Endothelial cell (in vitro differentiated cells): ENCODE measurements around the gene SHANK1. TPM values are rescaled to one million over a fixed set of nuclear protein-coding genes. Genes with fewer than 3 reads are reported as not detected.
"Not testable (repeated sequence)": the region's sequence is repeated elsewhere in the genome, so short reads cannot be mapped to it uniquely, and the experiment has no call there.

Source experiments
- DNase-seq: peaks from one replicate; pipeline ENCODE4 v3.0.0; 2021; ENCODE audit warnings: low spot score
- H3K27ac Mint-ChIP-seq: one replicate; pipeline ENCODE4 v1.8.0; 2021; ENCODE audit warnings: mixed read lengths, inconsistent platforms; ENCODE audit not compliant: unreplicated experiment
- H3K27me3 Mint-ChIP-seq: one replicate; pipeline ENCODE4 v1.8.0; 2021; ENCODE audit warnings: mild to moderate bottlenecking, moderate library complexity, mixed read lengths, inconsistent platforms; ENCODE audit not compliant: unreplicated experiment
- H3K36me3 Mint-ChIP-seq: one replicate; pipeline ENCODE4 v1.8.0; 2021; ENCODE audit warnings: mild to moderate bottlenecking, low read depth, mixed read lengths, inconsistent platforms; ENCODE audit not compliant: unreplicated experiment
- H3K4me1 Mint-ChIP-seq: one replicate; pipeline ENCODE4 v1.8.0; 2021; ENCODE audit warnings: mild to moderate bottlenecking, mixed read lengths, inconsistent platforms; ENCODE audit not compliant: unreplicated experiment
- H3K4me3 Mint-ChIP-seq: one replicate; pipeline ENCODE4 v1.8.0; 2021; ENCODE audit warnings: mild to moderate bottlenecking, mixed read lengths, inconsistent platforms; ENCODE audit not compliant: unreplicated experiment
- H3K9me3 Mint-ChIP-seq: one replicate; pipeline ENCODE4 v1.8.0; 2021; ENCODE audit warnings: mixed read lengths, inconsistent platforms; ENCODE audit not compliant: unreplicated experiment
- CTCF ChIP-seq: fragments of 200-600 bp; sonication (generic); IDR thresholded peaks from one replicate; pipeline ENCODE4 v1.5.0; 2021; ENCODE audit warnings: antibody characterized with exemption; ENCODE audit not compliant: unreplicated experiment
- total RNA-seq: library from RNA; stranded (reverse); fragmentation: NEBNext Ultra II Directional; extraction: Animal tissue kit (Norgen Biotek cat#: 25700); gene quantifications from one replicate; pipeline ENCODE4 v1.2.1, GENCODE V29; 2021; ENCODE audit not compliant: unreplicated experiment

Gene SHANK1
- total RNA-seq, 1 donor from 2014 or later = 6.5 TPM

GRCh38 chr19:50626011-50626410, 93.6 kb downstream of the SHANK1 start:
- TF ChIP-seq CTCF = no peak
- Mint-ChIP-seq H3K9me3 (peaks cover 42% of the 10 kb centered on the region), H3K27ac (no peak overlapping the region), H3K4me3 (peak overlapping the region; percentile 72), H3K4me1 (no peaks in the 10 kb centered on the region), H3K27me3 (peaks cover 13% of the 10 kb centered on the region), H3K36me3 (peaks cover 22% of the 10 kb centered on the region)
- DNase-seq = no peak

DNA sequence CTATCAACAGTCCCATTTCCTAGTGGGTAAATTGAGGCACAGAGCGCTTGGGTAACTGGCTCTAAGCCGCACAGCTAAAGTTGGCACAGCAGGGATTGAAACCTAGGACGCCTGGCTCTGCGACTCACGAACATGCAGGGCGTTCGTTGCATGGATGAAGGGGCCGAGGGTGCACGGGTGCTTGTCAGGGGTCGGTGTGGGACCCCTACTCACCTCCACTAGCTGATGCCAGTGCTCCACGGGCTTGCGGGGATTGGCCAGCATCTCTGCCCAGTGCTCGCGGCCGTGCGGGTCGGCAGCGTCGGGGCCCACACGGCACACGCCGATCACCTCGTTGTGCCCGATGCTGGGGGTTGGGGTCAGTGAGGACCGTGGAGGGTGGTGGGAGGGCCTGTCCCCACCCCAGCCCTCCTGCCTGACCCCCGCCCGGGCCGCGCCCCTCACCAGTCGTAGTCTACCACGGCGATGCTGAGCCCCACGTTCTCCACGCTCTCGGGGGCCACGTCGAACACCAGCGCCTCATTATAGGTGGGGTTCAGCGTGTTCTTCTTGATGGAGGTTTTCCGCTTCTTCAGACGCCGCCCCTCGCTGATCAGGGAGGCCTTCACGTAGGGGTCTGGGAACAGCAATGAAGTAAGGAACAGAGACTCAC, 94.5 kb downstream of the SHANK1 start:
- H3K4me1 Mint-ChIP-seq = no peaks in the 10 kb centered on the region
- no peak for DNase-seq
- H3K27me3 Mint-ChIP-seq = peaks cover 7% of the 10 kb centered on the region
- no peak overlapping the region for H3K27ac Mint-ChIP-seq
- H3K4me3 Mint-ChIP-seq = no peak overlapping the region
- H3K9me3 Mint-ChIP-seq = peaks cover 34% of the 10 kb centered on the region
- TF ChIP-seq CTCF = no peak
- H3K36me3 Mint-ChIP-seq = peaks cover 22% of the 10 kb centered on the region

DNA sequence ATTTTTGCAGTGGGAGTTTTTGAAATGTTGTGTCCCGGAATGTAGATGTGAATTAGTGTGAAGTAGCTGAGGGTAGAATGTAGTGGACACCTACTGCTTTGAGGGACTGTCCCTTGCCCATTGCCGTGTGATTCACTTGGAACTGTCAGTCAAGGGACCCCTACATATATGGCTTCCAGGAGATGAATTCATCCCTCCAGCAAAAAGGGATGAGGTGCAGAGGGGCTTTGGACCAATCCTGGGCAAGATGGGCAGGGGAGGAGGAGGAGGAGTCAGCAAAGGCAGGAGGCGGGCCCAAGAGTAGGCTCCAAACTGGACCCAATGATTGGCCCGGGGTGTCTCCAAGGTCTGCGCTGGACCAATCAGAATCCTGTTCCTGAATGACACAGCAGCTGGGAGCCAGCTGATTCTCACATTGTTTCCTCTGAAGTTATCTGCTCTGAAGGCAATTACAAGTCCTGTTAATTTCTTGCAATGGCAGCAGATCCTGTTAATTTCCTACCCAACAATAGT, 99.2 kb downstream of the SHANK1 start:
- DNase-seq, H3K4me1 Mint-ChIP-seq, H3K9me3 Mint-ChIP-seq, H3K27ac Mint-ChIP-seq, H3K4me3 Mint-ChIP-seq, H3K36me3 Mint-ChIP-seq, H3K27me3 Mint-ChIP-seq: not testable (repeated sequence)

- H3K4me1 Mint-ChIP-seq, H3K27ac Mint-ChIP-seq, DNase-seq, H3K9me3 Mint-ChIP-seq, H3K27me3 Mint-ChIP-seq, H3K36me3 Mint-ChIP-seq, H3K4me3 Mint-ChIP-seq: not testable (repeated sequence)
These were observed 100.4 kb downstream of the SHANK1 start for GRCh38 chr19:50619184-50619583.

DNA sequence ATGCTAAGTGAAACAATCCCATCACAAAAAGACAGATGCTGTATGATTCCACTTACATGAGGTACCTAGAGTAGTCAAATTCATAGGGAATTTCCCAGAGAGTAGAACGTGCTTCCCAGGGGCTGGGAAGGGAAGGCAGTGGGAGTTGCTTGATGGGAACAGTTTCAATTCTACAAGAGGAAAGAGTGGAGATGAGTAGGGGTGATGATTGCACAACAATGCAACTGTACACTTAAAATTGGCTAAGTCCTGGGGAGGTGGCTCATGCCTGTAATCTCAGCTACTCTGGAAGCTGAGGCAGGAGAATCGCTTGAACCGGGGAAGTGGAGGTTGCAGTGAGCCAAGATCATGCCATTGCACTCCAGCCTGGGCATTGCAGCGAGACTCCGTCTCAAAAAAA, 101.2 kb downstream of the SHANK1 start:
- not testable (repeated sequence) for H3K4me1 Mint-ChIP-seq, H3K36me3 Mint-ChIP-seq, H3K9me3 Mint-ChIP-seq, H3K27me3 Mint-ChIP-seq, H3K27ac Mint-ChIP-seq, H3K4me3 Mint-ChIP-seq, DNase-seq

GRCh38 chr19:50612504-50613404, 106.8 kb downstream of the SHANK1 start:
- not testable (repeated sequence) for H3K36me3 Mint-ChIP-seq, DNase-seq, H3K4me1 Mint-ChIP-seq, H3K4me3 Mint-ChIP-seq, H3K27ac Mint-ChIP-seq, H3K27me3 Mint-ChIP-seq
- peaks cover 15% of the 10 kb centered on the region for H3K9me3 Mint-ChIP-seq

Other genes starting within 250 kb of the SHANK1 start
- gene EMC10, start 243.3 kb downstream of the SHANK1 start, total RNA-seq = 0.21 TPM
- gene GARIN5A, start 243.0 kb downstream of the SHANK1 start, total RNA-seq = not detected
- 0.46 TPM for gene JOSD2, start 208.6 kb downstream of the SHANK1 start, total RNA-seq
- gene ASPDH, start 205.9 kb downstream of the SHANK1 start, total RNA-seq = not detected
- gene LRRC4B, start 151.4 kb downstream of the SHANK1 start, total RNA-seq = 3.0 TPM
- gene SYT3, start 79.9 kb downstream of the SHANK1 start, total RNA-seq = 0.15 TPM
- not detected for gene C19orf81, start 70.4 kb downstream of the SHANK1 start, total RNA-seq
- 37.3 TPM for gene CLEC11A, start 3.6 kb upstream of the SHANK1 start, total RNA-seq
- gene GPR32, start 50.7 kb upstream of the SHANK1 start, total RNA-seq = not detected
- not detected for gene ACP4, start 70.6 kb upstream of the SHANK1 start, total RNA-seq
- gene KLK1, start 104.0 kb upstream of the SHANK1 start, total RNA-seq = 2.7 TPM
- gene KLK15, start 113.8 kb upstream of the SHANK1 start, total RNA-seq = not detected
- gene KLK3, start 135.1 kb upstream of the SHANK1 start, total RNA-seq = not detected
- not detected for gene KLK2, start 153.6 kb upstream of the SHANK1 start, total RNA-seq
- gene KLK4, start 191.6 kb upstream of the SHANK1 start, total RNA-seq = not detected
- gene KLK5, start 233.2 kb upstream of the SHANK1 start, total RNA-seq = not detected
- gene KLK6, start 249.8 kb upstream of the SHANK1 start, total RNA-seq = 0.67 TPM